Activated CD4-positive, alpha-beta T cell treated with anti-CD3 and anti-CD28 coated beads, Interleukin-2, amount 10 ng/mL, durations not matched to agents 24 days and 14 days (primary cell): ENCODE measurements around the gene NDUFB1. TPM values are rescaled to one million over a fixed set of nuclear protein-coding genes. Genes with fewer than 3 reads are reported as not detected.

Source experiments
- total RNA-seq: library from RNA; stranded (reverse); gene quantifications from 2 replicates; pipeline ENCODE4 v1.2.3, GENCODE V29; 2022

Gene NDUFB1
- total RNA-seq, 1 donor from 2014 or later: 76.1 TPM

Other genes starting within 250 kb of the NDUFB1 start
- 0.68 and 1.3 TPM in 2 replicates for gene FBLN5, start 174.0 kb downstream of the NDUFB1 start, total RNA-seq
- 38.6 and 42.0 TPM in 2 replicates for gene TRIP11, start 81.6 kb downstream of the NDUFB1 start, total RNA-seq
- gene ATXN3, start 15.1 kb downstream of the NDUFB1 start, total RNA-seq: 23.7 and 25.2 TPM in 2 replicates
- gene CPSF2, start 263 bp upstream of the NDUFB1 start, total RNA-seq: 111 and 120 TPM in 2 replicates
- not detected in 2 replicates for gene SLC24A4, start 201.5 kb upstream of the NDUFB1 start, total RNA-seq